ENCODE measurements around the gene CDK5RAP2.
"Not testable (repeated sequence)": the region's sequence is repeated elsewhere in the genome, so short reads cannot be mapped to it uniquely, and the experiment has no call there.

DNA sequence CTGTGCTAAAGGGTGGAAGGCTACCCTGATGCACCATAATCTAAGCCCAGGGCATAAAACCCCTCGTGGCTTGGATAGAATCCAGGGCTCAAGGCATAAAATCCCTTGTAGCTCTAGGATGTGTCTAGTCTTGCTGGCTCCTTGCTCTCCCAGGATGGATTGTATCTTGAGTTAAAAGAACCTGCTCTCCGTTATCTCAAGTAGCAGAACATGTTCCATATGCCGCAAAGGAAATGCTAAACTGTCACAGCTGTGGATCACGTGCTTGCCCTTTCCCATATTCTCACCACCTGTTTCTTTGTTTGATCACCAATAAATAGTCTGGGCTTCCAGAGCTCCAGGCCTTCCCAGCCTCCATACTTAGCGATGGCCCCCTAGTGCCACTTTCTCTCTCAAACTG, 82.1 kb downstream of the CDK5RAP2 start:
- TF ChIP-seq POLR2A (IDR thresholded peaks at IDR 0.05), result not testable (repeated sequence)
- TF ChIP-seq, protein P1, sequence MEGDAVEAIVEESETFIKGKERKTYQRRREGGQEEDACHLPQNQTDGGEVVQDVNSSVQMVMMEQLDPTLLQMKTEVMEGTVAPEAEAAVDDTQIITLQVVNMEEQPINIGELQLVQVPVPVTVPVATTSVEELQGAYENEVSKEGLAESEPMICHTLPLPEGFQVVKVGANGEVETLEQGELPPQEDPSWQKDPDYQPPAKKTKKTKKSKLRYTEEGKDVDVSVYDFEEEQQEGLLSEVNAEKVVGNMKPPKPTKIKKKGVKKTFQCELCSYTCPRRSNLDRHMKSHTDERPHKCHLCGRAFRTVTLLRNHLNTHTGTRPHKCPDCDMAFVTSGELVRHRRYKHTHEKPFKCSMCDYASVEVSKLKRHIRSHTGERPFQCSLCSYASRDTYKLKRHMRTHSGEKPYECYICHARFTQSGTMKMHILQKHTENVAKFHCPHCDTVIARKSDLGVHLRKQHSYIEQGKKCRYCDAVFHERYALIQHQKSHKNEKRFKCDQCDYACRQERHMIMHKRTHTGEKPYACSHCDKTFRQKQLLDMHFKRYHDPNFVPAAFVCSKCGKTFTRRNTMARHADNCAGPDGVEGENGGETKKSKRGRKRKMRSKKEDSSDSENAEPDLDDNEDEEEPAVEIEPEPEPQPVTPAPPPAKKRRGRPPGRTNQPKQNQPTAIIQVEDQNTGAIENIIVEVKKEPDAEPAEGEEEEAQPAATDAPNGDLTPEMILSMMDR (IDR thresholded peaks at IDR 0.05), result not testable (repeated sequence)
